HepG2 (cell line): ENCODE results near the gene PLEKHH3. TPM values are rescaled to one million over a fixed set of nuclear protein-coding genes. Genes with fewer than 3 reads are reported as not detected.
A peak's percentile ranks its signal among the peaks of the same experiment; 100 is the strongest.

Experiments used
- CC2D1A ChIP-seq: sonication (generic); formaldehyde crosslinking; IDR thresholded peaks from 2 replicates; pipeline ENCODE4 v1.8.1; 2023; ENCODE audit warnings: mild to moderate bottlenecking, missing genetic modification reagents
- ETV6 ChIP-seq: sonication (generic); formaldehyde crosslinking; conservative IDR thresholded peaks from 2 replicates; pipeline ENCODE4 v1.4.0; 2020; ENCODE audit warnings: missing genetic modification reagents
- PHF8 ChIP-seq: sonication (generic); formaldehyde crosslinking; IDR thresholded peaks from 2 replicates; pipeline ENCODE4 v1.5.0; 2020; ENCODE audit warnings: missing genetic modification reagents
- RCOR2 ChIP-seq: IDR thresholded peaks from 2 replicates; pipeline ENCODE4 v1.6.1; 2016; ENCODE audit warnings: missing biosample characterization, missing genetic modification reagents
- SAP130 ChIP-seq: IDR thresholded peaks from 2 replicates; pipeline ENCODE4 v1.6.1; 2016; ENCODE audit warnings: low read depth
- TEAD2 ChIP-seq: sonication (generic); formaldehyde crosslinking; IDR thresholded peaks from 2 replicates; pipeline ENCODE4 v1.9.0; 2021; ENCODE audit warnings: missing genetic modification reagents
- U2AF1 ChIP-seq: fragments of 200-400 bp; formaldehyde crosslinking; optimal IDR thresholded peaks from 2 replicates; pipeline ENCODE3; 2017; ENCODE audit warnings: mild to moderate bottlenecking, low read depth, low read length
- ZNF251 ChIP-seq: sonication (generic); formaldehyde crosslinking; IDR thresholded peaks from 2 replicates; pipeline ENCODE4 v1.9.0; 2021; ENCODE audit warnings: mild to moderate bottlenecking, missing genetic modification reagents
- ZNF761 ChIP-seq: sonication (generic); formaldehyde crosslinking; conservative IDR thresholded peaks from 2 replicates; pipeline ENCODE4 v1.4.0; 2020; ENCODE audit warnings: mild to moderate bottlenecking, missing genetic modification reagents
- ZNF883 ChIP-seq: sonication (generic); formaldehyde crosslinking; IDR thresholded peaks from 2 replicates; pipeline ENCODE4 v1.5.1; 2020; ENCODE audit warnings: mild to moderate bottlenecking, missing genetic modification reagents; ENCODE audit errors: not compliant biosample characterization
- polyA plus RNA-seq, 8 experiments: library from polyadenylated mRNA; depleted of rRNA in 3 of 8; stranded (reverse) in 7 of 8; unstranded in 1 of 8; fragments of >200 nt; fragmentation: Illumina TruSeq in 4 of 8; extraction: Trizol in 4 of 8; gene quantifications; 2 replicates each; pipeline versions ENCODE4 v1.2.1 to v1.2.3, GENCODE V29; 2011 to 2016; ENCODE audit warnings: low read depth in 4 of 8, missing spikeins in 1 of 8, mixed read lengths in 1 of 8; ENCODE audit not compliant: insufficient read depth in 1 of 8
- total RNA-seq, 5 experiments: library from RNA; depleted of rRNA; stranded (reverse); fragments of >200 nt; fragmentation: Illumina TruSeq; extraction: Trizol; gene quantifications; 2 replicates each; pipeline ENCODE4 v1.2.3, GENCODE V29; 2016; ENCODE audit warnings: low read depth in 1 of 5
- TF ChIP-seq, protein P1 (sequence below): sonication (generic); formaldehyde crosslinking; IDR thresholded peaks from 2 replicates; pipeline ENCODE4 v1.4.0; 2020; ENCODE audit warnings: mild to moderate bottlenecking, missing genetic modification reagents
- TF ChIP-seq, protein P2 (sequence below): IDR thresholded peaks from 2 replicates; pipeline ENCODE4 v1.6.1; 2018; ENCODE audit warnings: missing genetic modification reagents, mild to moderate bottlenecking, missing compliant biosample characterization
- TF ChIP-seq, protein P3 (sequence below): sonication (generic); formaldehyde crosslinking; IDR thresholded peaks from 2 replicates; pipeline ENCODE4 v1.5.0; 2020; ENCODE audit warnings: missing genetic modification reagents, mild to moderate bottlenecking, borderline replicate concordance
- TF ChIP-seq, protein P4 (sequence below): IDR thresholded peaks from 2 replicates; pipeline ENCODE4 v1.4.0; 2020; ENCODE audit warnings: mild to moderate bottlenecking, missing genetic modification reagents

The PLEKHH3 gene
- total and polyA plus RNA-seq, 2 of the 13 experiments (the other 11 are each of a cell fraction or from before 2014, with no cell fraction given): 6.0 to 19.9 TPM

DNA sequence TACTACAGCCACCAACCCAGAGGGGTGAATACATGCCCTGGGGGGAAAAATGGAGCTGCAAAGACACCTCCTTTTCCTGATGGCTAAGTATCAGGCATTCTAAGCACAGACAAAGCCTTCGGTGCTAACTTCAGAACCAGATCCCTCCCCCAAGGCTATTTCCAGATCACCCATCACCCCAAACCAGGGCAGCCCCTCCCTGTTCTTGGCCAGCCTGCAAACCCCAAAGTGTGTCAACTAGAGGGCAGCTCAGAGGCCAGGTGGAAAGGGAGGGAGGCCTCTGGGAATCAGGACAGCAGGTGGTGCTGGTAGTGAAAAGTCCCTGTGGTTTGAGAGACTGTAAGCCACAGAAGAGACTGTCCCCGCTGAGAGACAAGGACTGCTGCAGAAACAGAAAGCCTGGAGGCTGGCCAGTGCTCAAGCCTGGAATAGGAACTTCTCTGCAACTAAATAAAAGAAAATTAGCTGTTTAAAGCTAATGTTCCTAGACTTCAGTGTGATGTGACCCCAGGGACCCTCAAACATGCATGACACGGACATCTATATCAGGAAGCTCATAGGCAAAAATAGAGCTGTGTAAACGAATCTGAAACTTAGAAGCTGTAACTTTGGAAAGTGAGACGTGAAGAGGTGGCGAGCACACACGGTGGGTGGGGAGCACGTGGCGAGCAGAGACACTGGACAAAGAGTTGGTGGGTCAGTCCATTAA lies 58.2 kb downstream of the PLEKHH3 start (continued):
- 0 out of 2 replicates have a peak, but pooled peaks have one; percentile 29 for TF ChIP-seq PHF8 (CRISPR knock-in tag)
- no peak for TF ChIP-seq ZNF251 (CRISPR knock-in tag)
- TF ChIP-seq ZNF883 (CRISPR knock-in tag): no peak
- TF ChIP-seq RCOR2 (CRISPR knock-in tag): 0 out of 2 replicates have a peak, but pooled peaks have one; percentile 30
- TF ChIP-seq, protein P1, sequence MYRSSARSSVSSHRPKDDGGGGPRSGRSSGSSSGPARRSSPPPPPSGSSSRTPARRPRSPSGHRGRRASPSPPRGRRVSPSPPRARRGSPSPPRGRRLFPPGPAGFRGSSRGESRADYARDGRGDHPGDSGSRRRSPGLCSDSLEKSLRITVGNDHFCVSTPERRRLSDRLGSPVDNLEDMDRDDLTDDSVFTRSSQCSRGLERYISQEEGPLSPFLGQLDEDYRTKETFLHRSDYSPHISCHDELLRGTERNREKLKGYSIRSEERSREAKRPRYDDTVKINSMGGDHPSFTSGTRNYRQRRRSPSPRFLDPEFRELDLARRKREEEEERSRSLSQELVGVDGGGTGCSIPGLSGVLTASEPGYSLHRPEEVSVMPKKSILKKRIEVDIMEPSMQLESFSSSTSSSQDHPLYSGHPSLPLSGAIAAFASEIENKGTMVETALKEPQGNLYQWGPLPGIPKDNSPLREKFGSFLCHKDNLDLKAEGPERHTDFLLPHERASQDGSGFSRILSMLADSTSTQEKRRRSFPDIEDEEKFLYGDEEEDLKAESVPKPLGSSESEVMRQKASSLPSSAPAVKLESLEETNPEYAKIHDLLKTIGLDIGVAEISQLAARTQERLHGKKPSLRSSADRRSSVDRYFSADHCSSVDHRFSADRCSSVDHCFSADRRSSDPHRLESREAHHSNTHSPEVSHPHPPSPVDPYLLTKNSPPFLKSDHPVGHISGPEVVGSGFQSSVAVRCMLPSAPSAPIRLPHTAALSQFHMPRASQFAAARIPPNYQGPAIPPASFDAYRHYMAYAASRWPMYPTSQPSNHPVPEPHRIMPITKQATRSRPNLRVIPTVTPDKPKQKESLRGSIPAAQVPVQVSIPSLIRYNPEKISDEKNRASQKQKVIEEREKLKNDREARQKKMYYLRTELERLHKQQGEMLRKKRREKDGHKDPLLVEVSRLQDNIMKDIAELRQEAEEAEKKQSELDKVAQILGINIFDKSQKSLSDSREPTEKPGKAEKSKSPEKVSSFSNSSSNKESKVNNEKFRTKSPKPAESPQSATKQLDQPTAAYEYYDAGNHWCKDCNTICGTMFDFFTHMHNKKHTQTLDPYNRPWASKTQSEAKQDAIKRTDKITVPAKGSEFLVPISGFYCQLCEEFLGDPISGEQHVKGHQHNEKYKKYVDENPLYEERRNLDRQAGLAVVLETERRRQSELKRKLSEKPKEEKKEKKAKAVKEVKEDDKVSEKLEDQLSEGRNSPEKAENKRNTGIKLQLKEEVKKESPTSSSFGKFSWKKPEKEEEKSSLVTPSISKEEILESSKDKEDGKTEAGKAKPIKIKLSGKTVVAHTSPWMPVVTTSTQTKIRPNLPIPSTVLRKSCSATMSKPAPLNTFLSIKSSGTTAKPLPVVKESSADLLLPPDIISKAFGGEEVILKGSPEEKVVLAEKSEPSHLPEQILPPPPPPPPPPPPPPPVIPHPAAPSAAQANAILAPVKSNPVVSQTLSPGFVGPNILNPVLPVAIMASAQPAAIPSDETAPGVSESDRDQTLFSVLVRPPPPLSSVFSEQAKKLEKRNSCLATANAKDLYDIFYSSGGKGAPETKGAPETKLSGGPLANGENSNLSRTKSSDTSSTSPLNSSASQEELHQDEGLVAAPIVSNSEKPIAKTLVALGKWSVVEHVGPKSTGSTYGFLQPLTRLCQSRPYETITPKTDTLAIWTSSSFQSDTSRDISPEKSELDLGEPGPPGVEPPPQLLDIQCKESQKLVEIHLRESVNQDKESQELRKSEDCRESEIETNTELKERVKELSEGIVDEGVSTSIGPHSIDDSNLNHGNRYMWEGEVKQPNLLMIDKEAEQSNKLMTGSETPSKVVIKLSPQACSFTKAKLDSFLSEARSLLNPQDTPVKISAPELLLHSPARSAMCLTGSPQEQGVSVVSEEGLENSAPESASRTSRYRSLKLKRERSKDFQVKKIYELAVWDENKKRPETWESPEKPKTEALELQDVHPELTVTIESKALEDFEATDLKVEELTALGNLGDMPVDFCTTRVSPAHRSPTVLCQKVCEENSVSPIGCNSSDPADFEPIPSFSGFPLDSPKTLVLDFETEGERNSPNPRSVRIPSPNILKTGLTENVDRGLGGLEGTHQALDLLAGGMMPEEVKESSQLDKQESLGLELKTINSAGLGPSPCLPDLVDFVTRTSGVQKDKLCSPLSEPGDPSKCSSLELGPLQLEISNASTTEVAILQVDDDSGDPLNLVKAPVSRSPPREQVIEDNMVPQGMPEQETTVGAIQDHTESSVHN: no peak
- no peak for TF ChIP-seq TEAD2 (CRISPR knock-in tag)
- TF ChIP-seq, protein P2, sequence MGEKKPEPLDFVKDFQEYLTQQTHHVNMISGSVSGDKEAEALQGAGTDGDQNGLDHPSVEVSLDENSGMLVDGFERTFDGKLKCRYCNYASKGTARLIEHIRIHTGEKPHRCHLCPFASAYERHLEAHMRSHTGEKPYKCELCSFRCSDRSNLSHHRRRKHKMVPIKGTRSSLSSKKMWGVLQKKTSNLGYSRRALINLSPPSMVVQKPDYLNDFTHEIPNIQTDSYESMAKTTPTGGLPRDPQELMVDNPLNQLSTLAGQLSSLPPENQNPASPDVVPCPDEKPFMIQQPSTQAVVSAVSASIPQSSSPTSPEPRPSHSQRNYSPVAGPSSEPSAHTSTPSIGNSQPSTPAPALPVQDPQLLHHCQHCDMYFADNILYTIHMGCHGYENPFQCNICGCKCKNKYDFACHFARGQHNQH: peak; percentile 55; the same call in 1 of the 2 replicates
- TF ChIP-seq, protein P3, sequence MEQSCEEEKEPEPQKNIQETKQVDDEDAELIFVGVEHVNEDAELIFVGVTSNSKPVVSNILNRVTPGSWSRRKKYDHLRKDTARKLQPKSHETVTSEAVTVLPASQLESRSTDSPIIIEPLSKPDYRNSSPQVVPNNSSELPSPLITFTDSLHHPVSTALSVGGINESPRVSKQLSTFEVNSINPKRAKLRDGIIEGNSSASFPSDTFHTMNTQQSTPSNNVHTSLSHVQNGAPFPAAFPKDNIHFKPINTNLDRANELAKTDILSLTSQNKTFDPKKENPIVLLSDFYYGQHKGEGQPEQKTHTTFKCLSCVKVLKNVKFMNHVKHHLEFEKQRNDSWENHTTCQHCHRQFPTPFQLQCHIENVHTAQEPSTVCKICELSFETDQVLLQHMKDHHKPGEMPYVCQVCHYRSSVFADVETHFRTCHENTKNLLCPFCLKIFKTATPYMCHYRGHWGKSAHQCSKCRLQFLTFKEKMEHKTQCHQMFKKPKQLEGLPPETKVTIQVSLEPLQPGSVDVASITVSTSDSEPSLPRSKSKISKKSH (CRISPR knock-in tag): no peak
- no peak for TF ChIP-seq ETV6 (CRISPR knock-in tag)
- TF ChIP-seq, protein P4, sequence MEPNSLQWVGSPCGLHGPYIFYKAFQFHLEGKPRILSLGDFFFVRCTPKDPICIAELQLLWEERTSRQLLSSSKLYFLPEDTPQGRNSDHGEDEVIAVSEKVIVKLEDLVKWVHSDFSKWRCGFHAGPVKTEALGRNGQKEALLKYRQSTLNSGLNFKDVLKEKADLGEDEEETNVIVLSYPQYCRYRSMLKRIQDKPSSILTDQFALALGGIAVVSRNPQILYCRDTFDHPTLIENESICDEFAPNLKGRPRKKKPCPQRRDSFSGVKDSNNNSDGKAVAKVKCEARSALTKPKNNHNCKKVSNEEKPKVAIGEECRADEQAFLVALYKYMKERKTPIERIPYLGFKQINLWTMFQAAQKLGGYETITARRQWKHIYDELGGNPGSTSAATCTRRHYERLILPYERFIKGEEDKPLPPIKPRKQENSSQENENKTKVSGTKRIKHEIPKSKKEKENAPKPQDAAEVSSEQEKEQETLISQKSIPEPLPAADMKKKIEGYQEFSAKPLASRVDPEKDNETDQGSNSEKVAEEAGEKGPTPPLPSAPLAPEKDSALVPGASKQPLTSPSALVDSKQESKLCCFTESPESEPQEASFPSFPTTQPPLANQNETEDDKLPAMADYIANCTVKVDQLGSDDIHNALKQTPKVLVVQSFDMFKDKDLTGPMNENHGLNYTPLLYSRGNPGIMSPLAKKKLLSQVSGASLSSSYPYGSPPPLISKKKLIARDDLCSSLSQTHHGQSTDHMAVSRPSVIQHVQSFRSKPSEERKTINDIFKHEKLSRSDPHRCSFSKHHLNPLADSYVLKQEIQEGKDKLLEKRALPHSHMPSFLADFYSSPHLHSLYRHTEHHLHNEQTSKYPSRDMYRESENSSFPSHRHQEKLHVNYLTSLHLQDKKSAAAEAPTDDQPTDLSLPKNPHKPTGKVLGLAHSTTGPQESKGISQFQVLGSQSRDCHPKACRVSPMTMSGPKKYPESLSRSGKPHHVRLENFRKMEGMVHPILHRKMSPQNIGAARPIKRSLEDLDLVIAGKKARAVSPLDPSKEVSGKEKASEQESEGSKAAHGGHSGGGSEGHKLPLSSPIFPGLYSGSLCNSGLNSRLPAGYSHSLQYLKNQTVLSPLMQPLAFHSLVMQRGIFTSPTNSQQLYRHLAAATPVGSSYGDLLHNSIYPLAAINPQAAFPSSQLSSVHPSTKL (CRISPR knock-in tag): peak; percentile 57
- TF ChIP-seq SAP130: peak; percentile 88
- TF ChIP-seq ZNF761 (CRISPR knock-in tag): no peak
- TF ChIP-seq CC2D1A (CRISPR knock-in tag): no peak
- no peak for TF ChIP-seq U2AF1
